Measurements from ENCODE around the gene SLC29A2. TPM values are rescaled to one million over a fixed set of nuclear protein-coding genes. Genes with fewer than 3 reads are reported as not detected.

Gene SLC29A2
- polyA plus RNA-seq, 1 of the 3 experiments (the other 2 are of a cell fraction), result 3.2 TPM

- Histone ChIP-seq H3K27ac (ENCODE audit: low read depth in 2 of 2, low read length in 1 of 2) (peak overlapping the region; percentile 94), H3K79me2 (ENCODE audit: insufficient read depth) (peaks cover 20% of the 10 kb centered on the region), H4K20me1 (ENCODE audit: insufficient read depth) (no peaks in the 10 kb centered on the region; the same call in 1 of the 2 replicates), H3K9ac (peak overlapping the region; percentile 87), H3K4me1 (ENCODE audit: control insufficient read depth in 1 of 2, insufficient read depth in 2 of 2, low read depth in 1 of 2, low read length in 1 of 2) (peaks cover 27 to 44% of the 10 kb centered on the region in 2 experiments), H3F3A (replicated peaks; ENCODE audit: insufficient read depth) (peaks cover 10% of the 10 kb centered on the region), H3K9me3 (no peaks in the 10 kb centered on the region), H2AFZ (ENCODE audit: low read depth) (no peak overlapping the region), H3K9me2 (no peaks in the 10 kb centered on the region), H3K27me3 (ENCODE audit: insufficient read depth) (no peaks in the 10 kb centered on the region), H3K36me3 (replicated peaks in 1 of 2; ENCODE audit: control insufficient read depth in 1 of 2, insufficient read depth in 2 of 2, low read length in 1 of 2) (peaks cover 15 to 47% of the 10 kb centered on the region in 2 experiments), H3K4me3 (ENCODE audit: low read depth in 2 of 2, low read length in 1 of 2) (no peak overlapping the region), H3K4me2 (peak overlapping the region; percentile 90)
- no peak for TF ChIP-seq NFIC (IDR thresholded peaks at IDR 0.05; ENCODE audit: borderline replicate concordance)
- 0 out of 2 replicates have a peak, but pooled peaks have one; percentile 4 for TF ChIP-seq RFX5 (IDR thresholded peaks at IDR 0.05; ENCODE audit: low read length)
- TF ChIP-seq FOXJ3 (CRISPR knock-in tag; IDR thresholded peaks at IDR 0.05), result 0 out of 2 replicates have a peak, but pooled peaks have one; percentile 43
- ChIA-PET POLR2A (interaction anchor here (1.6 to 3.2 kb wide), 2 partner anchors 25 kb away, joined by 8 to 33 read pairs; no protein-coding TSS in a partner anchor), CTCF (interaction anchor here (0.9 to 8.8 kb wide), 11 partner anchors 9 to 78 kb away, joined by 3 to 280 read pairs (median 4); partner anchors contain the start of genes B4GAT1, CD248 and TMEM151A)
- DNase-seq, result peak; percentile 75
- WGBS (ENCODE audit: low lambda C conversion rate), result 23% methylated on average over 11 of the region's 18 CpGs
Measured at GRCh38 chr11:66337103-66337899, 34.3 kb downstream of the SLC29A2 start.

- POLR2A ChIA-PET, result interaction anchor here (0.7 to 3.2 kb wide), 4 partner anchors 24 to 69 kb away, joined by 3 to 33 read pairs (median 6); partner anchors contain the start of genes RAB1B and SLC29A2
- no peak within 1 kb of the TSS for H2AFZ ChIP-seq (ENCODE audit: low read depth)
- H3K36me3 ChIP-seq (replicated peaks in 1 of 2; ENCODE audit: control insufficient read depth in 1 of 2, insufficient read depth in 2 of 2, low read length in 1 of 2), result peaks cover 15 to 52% of the 10 kb centered on the region in 2 experiments
- TF ChIP-seq FOSL2 (IDR thresholded peaks at IDR 0.05; ENCODE audit: borderline replicate concordance, low read depth) (peak; percentile 73; the same call in 1 of the 2 replicates), EP300 (IDR thresholded peaks at IDR 0.05; ENCODE audit: borderline replicate concordance in 1 of 2, low read depth in 1 of 2, low read length in 1 of 2) (peak; percentile 47 to 78; a peak in 3 of 4 replicates), NFIC (IDR thresholded peaks at IDR 0.05; ENCODE audit: borderline replicate concordance) (0 out of 2 replicates have a peak, but pooled peaks have one; percentile 45), TEAD4 (IDR thresholded peaks at IDR 0.05; ENCODE audit: borderline replicate concordance, insufficient read depth) (peak; percentile 46; the same call in 1 of the 2 replicates), JUND (IDR thresholded peaks at IDR 0.05) (peak; percentile 77), RFX5 (IDR thresholded peaks at IDR 0.05; ENCODE audit: low read length) (peak; percentile 52; the same call in 1 of the 2 replicates), GABPA (IDR thresholded peaks at IDR 0.05; ENCODE audit: low read depth) (peak; percentile 60), SMC3 (IDR thresholded peaks at IDR 0.05; ENCODE audit: low read depth, low read length) (peak; percentile 65), POLR2AphosphoS5 (IDR thresholded peaks at IDR 0.05; ENCODE audit: low read depth, low read length) (peak; percentile 63), CHD2 (IDR thresholded peaks at IDR 0.05; ENCODE audit: low read length, partially characterized antibody) (no peak), FOXJ3 (CRISPR knock-in tag; IDR thresholded peaks at IDR 0.05) (no peak), TCF12 (IDR thresholded peaks at IDR 0.05) (peak; percentile 84), TAF1 (IDR thresholded peaks at IDR 0.05; ENCODE audit: borderline replicate concordance, low read depth, low read length) (peak; percentile 82), FOXM1 (IDR thresholded peaks at IDR 0.05; ENCODE audit: low read depth) (no peak)
- TF ChIP-seq, protein P1, sequence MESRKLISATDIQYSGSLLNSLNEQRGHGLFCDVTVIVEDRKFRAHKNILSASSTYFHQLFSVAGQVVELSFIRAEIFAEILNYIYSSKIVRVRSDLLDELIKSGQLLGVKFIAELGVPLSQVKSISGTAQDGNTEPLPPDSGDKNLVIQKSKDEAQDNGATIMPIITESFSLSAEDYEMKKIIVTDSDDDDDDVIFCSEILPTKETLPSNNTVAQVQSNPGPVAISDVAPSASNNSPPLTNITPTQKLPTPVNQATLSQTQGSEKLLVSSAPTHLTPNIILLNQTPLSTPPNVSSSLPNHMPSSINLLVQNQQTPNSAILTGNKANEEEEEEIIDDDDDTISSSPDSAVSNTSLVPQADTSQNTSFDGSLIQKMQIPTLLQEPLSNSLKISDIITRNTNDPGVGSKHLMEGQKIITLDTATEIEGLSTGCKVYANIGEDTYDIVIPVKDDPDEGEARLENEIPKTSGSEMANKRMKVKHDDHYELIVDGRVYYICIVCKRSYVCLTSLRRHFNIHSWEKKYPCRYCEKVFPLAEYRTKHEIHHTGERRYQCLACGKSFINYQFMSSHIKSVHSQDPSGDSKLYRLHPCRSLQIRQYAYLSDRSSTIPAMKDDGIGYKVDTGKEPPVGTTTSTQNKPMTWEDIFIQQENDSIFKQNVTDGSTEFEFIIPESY (IDR thresholded peaks at IDR 0.05; ENCODE audit: borderline replicate concordance, low read depth), result peak; percentile 74; the same call in 1 of the 2 replicates
- TF ChIP-seq, protein P2, sequence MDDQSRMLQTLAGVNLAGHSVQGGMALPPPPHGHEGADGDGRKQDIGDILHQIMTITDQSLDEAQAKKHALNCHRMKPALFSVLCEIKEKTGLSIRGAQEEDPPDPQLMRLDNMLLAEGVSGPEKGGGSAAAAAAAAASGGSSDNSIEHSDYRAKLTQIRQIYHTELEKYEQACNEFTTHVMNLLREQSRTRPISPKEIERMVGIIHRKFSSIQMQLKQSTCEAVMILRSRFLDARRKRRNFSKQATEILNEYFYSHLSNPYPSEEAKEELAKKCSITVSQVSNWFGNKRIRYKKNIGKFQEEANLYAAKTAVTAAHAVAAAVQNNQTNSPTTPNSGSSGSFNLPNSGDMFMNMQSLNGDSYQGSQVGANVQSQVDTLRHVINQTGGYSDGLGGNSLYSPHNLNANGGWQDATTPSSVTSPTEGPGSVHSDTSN (IDR thresholded peaks at IDR 0.05), result peak; percentile 71
- TF ChIP-seq, protein P3, sequence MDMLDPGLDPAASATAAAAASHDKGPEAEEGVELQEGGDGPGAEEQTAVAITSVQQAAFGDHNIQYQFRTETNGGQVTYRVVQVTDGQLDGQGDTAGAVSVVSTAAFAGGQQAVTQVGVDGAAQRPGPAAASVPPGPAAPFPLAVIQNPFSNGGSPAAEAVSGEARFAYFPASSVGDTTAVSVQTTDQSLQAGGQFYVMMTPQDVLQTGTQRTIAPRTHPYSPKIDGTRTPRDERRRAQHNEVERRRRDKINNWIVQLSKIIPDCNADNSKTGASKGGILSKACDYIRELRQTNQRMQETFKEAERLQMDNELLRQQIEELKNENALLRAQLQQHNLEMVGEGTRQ (IDR thresholded peaks at IDR 0.05; ENCODE audit: borderline replicate concordance, low read depth, low read length), result no peak
- TF ChIP-seq, protein P4, sequence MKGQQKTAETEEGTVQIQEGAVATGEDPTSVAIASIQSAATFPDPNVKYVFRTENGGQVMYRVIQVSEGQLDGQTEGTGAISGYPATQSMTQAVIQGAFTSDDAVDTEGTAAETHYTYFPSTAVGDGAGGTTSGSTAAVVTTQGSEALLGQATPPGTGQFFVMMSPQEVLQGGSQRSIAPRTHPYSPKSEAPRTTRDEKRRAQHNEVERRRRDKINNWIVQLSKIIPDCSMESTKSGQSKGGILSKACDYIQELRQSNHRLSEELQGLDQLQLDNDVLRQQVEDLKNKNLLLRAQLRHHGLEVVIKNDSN (IDR thresholded peaks at IDR 0.05; ENCODE audit: borderline replicate concordance, low read depth), result peak; percentile 63; the same call in 1 of the 2 replicates
Measured at GRCh38 chr11:66336234-66337102, 35.1 kb downstream of the SLC29A2 start, which contains the start of gene RIN1. Gene RIN1 (minus strand): TSS chr11:66336434. CDS start chr11:66336402, 32 bp downstream.

More at GRCh38 chr11:66336234-66337102, 35.1 kb downstream of the SLC29A2 start, which contains the start of gene RIN1:
- CTCF ChIA-PET, result interaction anchor here (0.6 to 8.8 kb wide), 20 partner anchors 8 to 173 kb away, joined by 3 to 280 read pairs (median 5); partner anchors contain the start of genes B4GAT1, BRMS1, CD248 and RAB1B
- H4K20me1 ChIP-seq (ENCODE audit: insufficient read depth), result no peaks in the 10 kb centered on the region; the same call in 1 of the 2 replicates
- no peaks in the 10 kb centered on the region for H3K9me3 ChIP-seq
- peak within 1 kb of the TSS; percentile 87 for H3K9ac ChIP-seq
- no peaks in the 10 kb centered on the region for H3K9me2 ChIP-seq
- H3K27ac ChIP-seq (ENCODE audit: low read depth in 2 of 2, low read length in 1 of 2), result peak within 1 kb of the TSS; percentile 94
- peaks cover 27 to 44% of the 10 kb centered on the region in 2 experiments for H3K4me1 ChIP-seq (ENCODE audit: control insufficient read depth in 1 of 2, insufficient read depth in 2 of 2, low read depth in 1 of 2, low read length in 1 of 2)
- peaks cover 17% of the 10 kb centered on the region for H3K79me2 ChIP-seq (ENCODE audit: insufficient read depth)
- 6% methylated on average over 14 of the region's 22 CpGs for WGBS (ENCODE audit: low lambda C conversion rate)
- peak; percentile 94 for DNase-seq
- peak within 1 kb of the TSS; percentile 90 for H3K4me2 ChIP-seq
- peak within 1 kb of the TSS; percentile 68 to 69 for H3K4me3 ChIP-seq (ENCODE audit: low read depth in 2 of 2, low read length in 1 of 2)
- no peaks in the 10 kb centered on the region for H3K27me3 ChIP-seq (ENCODE audit: insufficient read depth)
- peaks cover 10% of the 10 kb centered on the region for H3F3A ChIP-seq (replicated peaks; ENCODE audit: insufficient read depth)

Measured in SK-N-SH (cell line).